DOHH2 (cell line): Measurements from ENCODE around the gene ACOX3.

Experiments used
- CTCF ChIP-seq: fragments of 200-600 bp; sonication (generic); IDR thresholded peaks from one replicate; pipeline ENCODE4 v1.5.1; 2014; ENCODE audit warnings: antibody characterized with exemption, mild to moderate bottlenecking, low read depth, low read length; ENCODE audit not compliant: poor library complexity, severe bottlenecking
- EZH2phosphoT487 ChIP-seq: fragments of 200-600 bp; sonication (generic); IDR thresholded peaks from 2 replicates; pipeline ENCODE4 v1.6.1; 2017; ENCODE audit warnings: borderline replicate concordance, mild to moderate bottlenecking, antibody characterized with exemption, low read length, moderate library complexity, mixed read lengths

DNA sequence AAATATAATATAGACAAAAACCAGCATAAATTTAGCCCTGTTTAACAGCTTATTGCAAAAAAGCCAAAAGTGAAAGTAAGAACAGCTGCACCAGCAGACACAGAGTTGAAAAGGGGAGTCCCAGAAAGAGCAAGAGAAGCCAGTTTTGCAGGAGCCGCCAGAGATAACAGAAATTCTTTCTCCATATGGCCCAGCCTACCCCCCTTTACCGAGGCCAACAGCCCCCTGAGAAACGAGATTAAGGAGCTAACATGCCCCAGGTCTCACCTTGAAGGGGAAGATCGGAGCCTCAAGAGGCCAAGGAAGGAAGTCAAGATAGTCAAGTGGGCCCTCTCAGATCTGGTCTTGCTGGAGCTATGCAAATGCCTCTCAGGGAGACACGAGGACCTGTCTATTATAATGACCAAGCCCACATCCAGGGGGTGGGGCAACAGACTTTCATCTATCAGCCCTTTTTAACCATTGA, 4.8 kb downstream of the ACOX3 start:
- no peak for TF ChIP-seq EZH2phosphoT487
- TF ChIP-seq CTCF, result peak; percentile 10
